Measurements from ENCODE around the gene CAMTA1.

CAMTA1 gene

GRCh38 chr1:7654725-7655124, 869.5 kb downstream of the CAMTA1 start:
- ChIA-PET CTCF (no interaction called here), POLR2A (ENCODE audit: low non-redundant PET) (no interaction called here)
- H3K27ac ChIP-seq: no peak overlapping the region
- TF ChIP-seq, protein P1, sequence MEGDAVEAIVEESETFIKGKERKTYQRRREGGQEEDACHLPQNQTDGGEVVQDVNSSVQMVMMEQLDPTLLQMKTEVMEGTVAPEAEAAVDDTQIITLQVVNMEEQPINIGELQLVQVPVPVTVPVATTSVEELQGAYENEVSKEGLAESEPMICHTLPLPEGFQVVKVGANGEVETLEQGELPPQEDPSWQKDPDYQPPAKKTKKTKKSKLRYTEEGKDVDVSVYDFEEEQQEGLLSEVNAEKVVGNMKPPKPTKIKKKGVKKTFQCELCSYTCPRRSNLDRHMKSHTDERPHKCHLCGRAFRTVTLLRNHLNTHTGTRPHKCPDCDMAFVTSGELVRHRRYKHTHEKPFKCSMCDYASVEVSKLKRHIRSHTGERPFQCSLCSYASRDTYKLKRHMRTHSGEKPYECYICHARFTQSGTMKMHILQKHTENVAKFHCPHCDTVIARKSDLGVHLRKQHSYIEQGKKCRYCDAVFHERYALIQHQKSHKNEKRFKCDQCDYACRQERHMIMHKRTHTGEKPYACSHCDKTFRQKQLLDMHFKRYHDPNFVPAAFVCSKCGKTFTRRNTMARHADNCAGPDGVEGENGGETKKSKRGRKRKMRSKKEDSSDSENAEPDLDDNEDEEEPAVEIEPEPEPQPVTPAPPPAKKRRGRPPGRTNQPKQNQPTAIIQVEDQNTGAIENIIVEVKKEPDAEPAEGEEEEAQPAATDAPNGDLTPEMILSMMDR (conservative IDR thresholded peaks at IDR 0.05; ENCODE audit: low read depth): no peak
- no peak for DNase-seq (ENCODE audit: low spot score)

- no peak for DNase-seq (ENCODE audit: low spot score)
- ChIA-PET CTCF (no interaction called here), POLR2A (ENCODE audit: low non-redundant PET) (no interaction called here)
- TF ChIP-seq, protein P1 (conservative IDR thresholded peaks at IDR 0.05; ENCODE audit: low read depth): no peak
- no peak overlapping the region for H3K27ac ChIP-seq
Measured at GRCh38 chr1:7655354-7655753, 870.1 kb downstream of the CAMTA1 start.

DNA sequence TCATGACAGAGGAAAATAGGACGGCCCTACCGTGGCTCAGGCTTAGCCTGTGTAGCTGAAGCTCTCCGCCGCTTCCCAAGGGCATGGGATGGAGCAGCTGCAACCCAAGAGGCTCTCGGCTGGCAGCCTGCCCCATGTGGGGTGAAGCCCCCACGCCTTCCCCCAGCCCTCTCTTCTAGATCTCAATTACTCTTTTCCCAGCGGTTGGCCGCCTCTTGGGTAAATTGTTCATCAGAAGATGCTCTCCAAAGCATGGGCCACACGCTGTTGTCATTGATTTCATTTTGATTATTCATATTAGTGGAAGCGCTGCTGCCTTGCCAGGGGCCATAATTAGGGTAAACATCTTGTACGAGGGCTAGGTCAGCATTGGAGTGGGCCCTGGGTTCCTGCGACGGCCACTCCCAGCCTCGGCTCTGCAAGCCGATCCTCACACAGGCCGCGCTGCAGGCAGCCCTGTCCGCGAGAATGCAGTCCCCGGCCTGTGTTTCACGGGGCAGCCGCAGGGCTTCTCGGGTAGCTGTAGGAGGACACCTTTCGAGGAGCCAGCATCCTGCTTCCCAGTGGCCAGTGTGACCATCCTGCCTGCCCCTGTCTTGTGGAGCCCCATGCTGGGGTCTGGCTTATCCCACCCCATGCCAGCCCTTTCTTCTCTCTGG, 871.4 kb downstream of the CAMTA1 start:
- H3K27ac ChIP-seq: no peak overlapping the region
- TF ChIP-seq, protein P1 (conservative IDR thresholded peaks at IDR 0.05; ENCODE audit: low read depth): no peak
- ChIA-PET CTCF (no interaction called here), POLR2A (ENCODE audit: low non-redundant PET) (no interaction called here)
- DNase-seq (ENCODE audit: low spot score): no peak

GRCh38 chr1:7657287-7658016, 872.2 kb downstream of the CAMTA1 start:
- POLR2A ChIA-PET (ENCODE audit: low non-redundant PET): no interaction called here

DNA sequence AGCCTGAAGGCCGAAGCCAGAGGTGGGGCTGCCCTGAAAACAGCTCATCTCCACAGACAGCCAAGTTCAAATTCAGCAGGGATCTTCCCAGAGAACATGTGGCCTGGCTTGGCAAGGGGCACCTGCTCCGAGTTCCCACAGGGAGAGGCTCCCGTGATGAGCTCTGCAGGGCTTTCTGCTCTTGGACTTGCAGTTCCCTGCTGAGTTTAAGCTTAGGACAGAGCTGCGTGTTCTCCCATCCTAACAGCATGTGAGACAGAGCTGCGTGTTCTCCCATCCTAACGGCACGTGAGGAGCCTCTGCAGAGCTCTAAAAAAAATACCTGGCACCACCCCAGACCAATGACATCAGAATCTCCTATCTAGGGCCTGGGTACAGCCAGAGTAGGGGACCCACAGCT, 872.8 kb downstream of the CAMTA1 start:
- POLR2A ChIA-PET (ENCODE audit: low non-redundant PET): no interaction called here
- TF ChIP-seq, protein P1 (conservative IDR thresholded peaks at IDR 0.05; ENCODE audit: low read depth): no peak
- H3K27ac ChIP-seq: no peak overlapping the region
- CTCF ChIA-PET: interaction anchor here (0.5 to 1.6 kb wide), 4 partner anchors 9 to 183 kb away, joined by 3 to 5 read pairs (median 4); no protein-coding TSS in a partner anchor
- DNase-seq (ENCODE audit: low spot score): no peak

More at GRCh38 chr1:7657287-7658016, 872.2 kb downstream of the CAMTA1 start:
- no peak overlapping the region for H3K27ac ChIP-seq
- CTCF ChIA-PET: interaction anchor here (0.5 to 1.1 kb wide), 2 partner anchors 95 to 184 kb away, joined by 3 read pairs; no protein-coding TSS in a partner anchor
- no peak for DNase-seq (ENCODE audit: low spot score)
- TF ChIP-seq, protein P1 (conservative IDR thresholded peaks at IDR 0.05; ENCODE audit: low read depth): no peak

- no peak overlapping the region for H3K27ac ChIP-seq
- no peak for DNase-seq (ENCODE audit: low spot score)
- ChIA-PET CTCF (interaction anchor here (1.4 to 1.6 kb wide), 2 partner anchors 8 to 10 kb away, joined by 4 to 5 read pairs; no protein-coding TSS in a partner anchor), POLR2A (ENCODE audit: low non-redundant PET) (no interaction called here)
- TF ChIP-seq, protein P1 (conservative IDR thresholded peaks at IDR 0.05; ENCODE audit: low read depth): no peak
Measured at GRCh38 chr1:7659514-7659913, 874.3 kb downstream of the CAMTA1 start.
